ENCODE data around the gene DGKI.

- TF ChIP-seq EZH2 (IDR thresholded peaks at IDR 0.05; ENCODE audit: borderline replicate concordance, low read length) (no peak), CTCF (IDR thresholded peaks at IDR 0.05; ENCODE audit: low read length) (no peak)
Measured at GRCh38 chr7:137519947-137520346, 326.8 kb downstream of the DGKI start.
